GM12865 (cell line): Measurements from ENCODE around the gene SERPINB4.
"Not testable (repeated sequence)": the region's sequence is repeated elsewhere in the genome, so short reads cannot be mapped to it uniquely, and the experiment has no call there.

Experiments
- DNase-seq: peaks from one replicate; pipeline ENCODE4 v3.0.0; 2010; ENCODE audit warnings: low read depth
- H3K4me3 ChIP-seq: 2 replicates; pipeline ENCODE4 v1.5.1; 2011; ENCODE audit warnings: mild to moderate bottlenecking, low read depth, low read length, control low read depth
- TF ChIP-seq, protein P1 (sequence below): IDR thresholded peaks from 2 replicates; pipeline ENCODE4 v1.5.1; 2011; ENCODE audit warnings: low read length, control low read depth, low read depth, inconsistent platforms; ENCODE audit not compliant: insufficient read depth; ENCODE audit errors: missing control alignments

Gene SERPINB4

DNA sequence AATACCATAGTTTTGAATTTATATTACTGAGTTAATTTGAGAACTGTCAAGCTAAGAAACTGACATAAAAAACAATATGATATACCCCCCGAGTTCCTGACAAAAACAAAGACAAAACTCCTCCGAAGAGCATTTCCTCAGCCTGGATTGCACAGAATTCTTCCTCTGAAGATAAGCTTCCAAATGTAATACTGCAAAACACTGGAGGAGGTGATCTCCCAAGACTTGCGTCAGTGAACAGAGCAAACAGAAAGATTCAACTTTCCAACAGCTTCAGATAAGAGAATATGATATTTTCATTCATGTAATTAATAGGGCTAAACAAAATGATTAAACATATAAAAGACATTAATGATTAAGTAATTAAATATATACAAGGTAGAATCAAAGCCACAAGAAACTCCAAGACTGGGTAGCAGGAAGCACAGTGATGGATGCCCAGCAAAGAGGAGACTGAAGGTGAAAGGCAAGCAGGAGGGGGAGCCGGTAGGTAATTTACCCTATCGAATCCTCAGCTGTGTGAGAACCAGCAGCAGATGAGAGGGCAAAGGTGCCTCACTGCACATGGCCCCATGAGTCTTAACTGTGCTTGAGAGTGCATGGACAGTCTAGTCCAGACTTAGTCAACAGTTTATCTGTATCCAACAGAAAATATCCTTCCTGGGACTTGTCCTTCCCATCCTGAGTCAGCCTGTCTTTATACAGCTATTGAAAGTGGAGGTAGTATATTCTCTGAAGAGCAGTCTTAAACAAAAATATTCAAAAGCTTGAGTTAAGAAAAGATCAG, 36.0 kb upstream of the SERPINB4 start:
- no peak overlapping the region for H3K4me3 ChIP-seq
- TF ChIP-seq, protein P1, sequence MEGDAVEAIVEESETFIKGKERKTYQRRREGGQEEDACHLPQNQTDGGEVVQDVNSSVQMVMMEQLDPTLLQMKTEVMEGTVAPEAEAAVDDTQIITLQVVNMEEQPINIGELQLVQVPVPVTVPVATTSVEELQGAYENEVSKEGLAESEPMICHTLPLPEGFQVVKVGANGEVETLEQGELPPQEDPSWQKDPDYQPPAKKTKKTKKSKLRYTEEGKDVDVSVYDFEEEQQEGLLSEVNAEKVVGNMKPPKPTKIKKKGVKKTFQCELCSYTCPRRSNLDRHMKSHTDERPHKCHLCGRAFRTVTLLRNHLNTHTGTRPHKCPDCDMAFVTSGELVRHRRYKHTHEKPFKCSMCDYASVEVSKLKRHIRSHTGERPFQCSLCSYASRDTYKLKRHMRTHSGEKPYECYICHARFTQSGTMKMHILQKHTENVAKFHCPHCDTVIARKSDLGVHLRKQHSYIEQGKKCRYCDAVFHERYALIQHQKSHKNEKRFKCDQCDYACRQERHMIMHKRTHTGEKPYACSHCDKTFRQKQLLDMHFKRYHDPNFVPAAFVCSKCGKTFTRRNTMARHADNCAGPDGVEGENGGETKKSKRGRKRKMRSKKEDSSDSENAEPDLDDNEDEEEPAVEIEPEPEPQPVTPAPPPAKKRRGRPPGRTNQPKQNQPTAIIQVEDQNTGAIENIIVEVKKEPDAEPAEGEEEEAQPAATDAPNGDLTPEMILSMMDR = no peak
- no peak for DNase-seq

DNA sequence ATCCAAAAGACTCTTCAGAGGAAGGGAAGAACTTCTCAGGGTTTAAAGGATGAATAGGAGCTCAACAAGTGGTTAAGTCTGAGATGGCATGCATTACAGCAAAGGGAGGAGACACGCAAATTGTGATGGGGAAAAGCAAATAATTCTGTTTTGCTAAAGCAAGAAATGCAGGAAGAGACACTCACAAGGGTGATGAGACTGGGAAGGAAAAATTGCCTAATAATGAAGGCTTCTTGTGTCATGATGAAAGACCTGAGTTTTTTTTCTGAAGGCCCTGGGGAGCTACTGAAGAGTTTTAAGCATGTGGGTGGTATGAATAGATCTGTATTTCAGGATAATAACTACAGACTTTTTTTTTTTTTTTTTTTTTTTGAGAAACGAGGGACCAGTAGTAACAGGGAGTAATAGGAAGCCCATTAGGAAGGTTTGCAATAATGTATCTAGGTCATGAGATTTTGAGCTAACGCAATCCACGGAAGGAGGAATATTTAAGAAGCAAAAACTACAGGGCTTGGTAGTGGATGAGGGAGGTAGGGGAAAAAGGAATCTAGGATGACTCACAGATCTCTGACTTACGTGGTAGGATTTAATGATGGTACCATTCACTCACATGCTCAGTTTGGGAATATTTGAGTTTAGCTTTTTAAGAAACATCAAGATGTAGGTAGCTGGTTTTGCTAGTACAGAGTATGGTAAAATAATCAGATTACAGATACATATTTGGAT, 33.6 kb upstream of the SERPINB4 start:
- no peak overlapping the region for H3K4me3 ChIP-seq
- TF ChIP-seq, protein P1 = no peak
- no peak for DNase-seq

DNA sequence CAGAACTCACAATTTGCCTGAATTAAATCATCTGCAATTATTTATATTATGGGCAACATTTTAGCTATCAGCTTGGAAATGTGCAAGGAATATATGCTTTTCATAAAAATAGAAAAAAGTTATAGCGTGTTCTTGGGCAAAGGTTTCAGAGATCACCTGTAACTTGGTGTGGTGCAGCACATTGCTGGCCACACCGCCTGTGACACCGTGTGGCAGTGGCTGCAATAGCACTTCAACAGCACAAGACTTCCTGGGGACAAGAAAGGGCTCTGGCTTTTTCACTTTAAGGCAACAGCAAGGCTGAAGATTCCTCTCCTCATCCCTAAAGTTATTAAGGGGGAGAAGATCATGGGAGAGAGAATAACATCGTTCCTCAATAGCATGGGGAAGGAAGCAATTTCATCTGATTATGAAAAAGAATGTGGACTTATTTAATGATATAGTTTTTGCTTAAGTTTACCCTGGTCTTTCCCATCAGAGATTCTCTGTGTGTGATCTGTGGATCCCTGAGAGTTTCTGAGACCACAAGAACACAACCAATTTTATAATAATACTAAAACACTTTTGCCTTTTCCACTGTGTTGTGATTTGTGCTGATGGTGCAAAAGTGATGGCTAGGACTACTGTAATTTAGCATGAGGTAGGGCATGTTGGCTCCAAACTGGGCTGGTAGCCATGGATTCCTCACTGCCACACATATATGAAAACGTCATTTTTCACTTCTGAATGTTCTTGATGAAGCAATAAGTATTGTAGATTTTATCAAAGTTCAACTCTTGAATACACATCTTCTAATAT, 32.7 kb upstream of the SERPINB4 start:
- TF ChIP-seq, protein P1 = peak; percentile 65
- H3K4me3 ChIP-seq = no peak overlapping the region
- DNase-seq = peak; percentile 48

DNA sequence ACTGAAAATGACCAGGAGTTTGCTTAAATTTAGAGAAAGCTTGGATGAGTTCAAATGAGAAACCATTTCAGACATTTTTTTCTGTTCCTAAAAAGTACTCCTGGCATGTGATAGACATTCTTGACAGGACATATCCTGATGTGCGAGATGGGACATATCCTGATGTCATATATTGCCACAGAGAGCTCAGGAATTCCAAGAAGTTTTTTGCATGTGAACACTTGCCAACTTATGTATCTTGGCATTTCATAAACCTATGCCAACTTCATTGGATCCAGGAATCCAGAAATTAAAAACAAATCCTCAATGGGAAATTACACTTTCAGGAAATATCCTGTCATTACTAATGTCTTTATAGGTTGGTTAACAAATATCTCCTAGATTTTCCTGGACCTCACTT, 20.5 kb upstream of the SERPINB4 start:
- H3K4me3 ChIP-seq = no peak overlapping the region
- TF ChIP-seq, protein P1 = no peak
- no peak for DNase-seq

DNA sequence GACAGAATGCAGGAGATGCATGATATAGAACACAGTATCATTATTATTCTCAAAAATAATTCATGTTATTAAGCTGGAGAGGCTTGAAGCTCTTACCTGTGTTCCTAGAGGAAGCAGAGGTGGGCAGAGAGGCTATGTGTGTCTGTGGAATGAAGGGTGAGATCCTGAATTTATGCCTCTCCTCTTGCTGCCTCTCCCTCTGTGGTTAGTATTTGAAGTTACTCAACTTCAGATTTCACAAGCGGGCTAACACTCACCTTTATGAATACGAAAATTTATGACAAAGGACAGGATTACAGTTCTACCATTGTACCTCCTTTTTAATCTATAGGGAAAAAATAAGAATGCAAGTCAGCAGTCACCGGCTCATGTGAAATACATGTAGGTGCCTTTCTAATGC, 17.7 kb upstream of the SERPINB4 start, which contains the start of gene SERPINB3:
TSS of gene SERPINB3 (minus strand) at position 144 of the 400 bp plus-strand sequence. CDS start 677 bp downstream, outside the sequence.
- not testable (repeated sequence) for DNase-seq

DNA sequence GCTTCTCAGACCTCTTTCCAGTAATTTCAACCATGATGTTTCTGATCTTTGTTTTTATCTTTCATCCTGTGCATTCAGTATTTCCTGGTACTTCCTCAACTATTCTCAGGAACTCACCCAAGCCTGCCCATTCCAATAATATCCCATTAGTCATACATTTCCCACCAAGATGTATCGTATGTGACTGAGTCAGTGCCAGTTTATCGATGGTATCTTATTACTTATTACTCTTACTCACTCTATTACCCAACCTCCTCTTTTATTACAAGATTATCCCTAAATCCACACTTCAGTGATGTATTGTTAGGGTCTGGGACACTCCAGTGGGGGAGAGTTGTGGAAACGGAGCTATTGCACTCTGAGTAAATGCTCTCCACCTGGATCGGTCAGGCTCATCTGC, 14.9 kb upstream of the SERPINB4 start:
- DNase-seq, H3K4me3 ChIP-seq: not testable (repeated sequence)

More for the DNA sequence above, 17.7 kb upstream of the SERPINB4 start, which contains the start of gene SERPINB3:
- not testable (repeated sequence) for H3K4me3 ChIP-seq

DNA sequence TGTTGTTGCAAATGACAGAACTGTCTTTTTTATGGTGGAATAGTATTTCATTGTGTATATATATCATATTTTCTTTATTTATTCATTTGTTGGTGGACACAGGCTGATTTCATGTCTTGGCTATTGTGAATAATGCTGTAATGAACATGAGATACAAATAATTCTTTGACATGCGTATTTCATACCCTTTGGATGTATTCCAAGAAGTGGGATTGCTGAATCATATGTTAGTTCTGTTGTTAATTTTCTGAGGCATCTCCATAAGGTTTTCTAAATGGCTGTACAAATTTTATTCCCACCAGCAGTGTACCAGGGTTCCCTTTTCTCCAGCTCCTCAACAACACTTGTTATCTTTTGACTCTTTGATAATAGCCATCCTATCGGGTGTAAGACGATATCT, 6.2 kb upstream of the SERPINB4 start:
- not testable (repeated sequence) for DNase-seq, H3K4me3 ChIP-seq

DNA sequence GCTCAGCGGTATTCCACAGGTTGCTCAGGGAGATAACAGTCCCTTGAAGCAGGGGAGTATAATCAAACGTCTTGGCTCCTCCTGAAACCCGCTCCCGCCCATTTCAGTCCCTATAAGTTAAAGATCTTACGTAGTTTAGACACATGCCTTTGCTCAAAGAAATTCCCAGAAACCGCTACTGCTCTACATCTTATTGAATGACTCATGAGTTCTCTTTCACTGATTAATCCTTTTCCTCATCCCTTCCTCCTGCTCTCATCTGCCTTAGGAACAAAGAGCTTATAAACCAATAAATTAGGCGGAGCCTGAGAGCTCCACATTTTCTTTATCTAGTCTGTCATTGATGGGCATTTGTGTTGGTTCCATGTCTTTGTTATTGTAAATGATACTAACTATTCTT, 4.2 kb upstream of the SERPINB4 start:
- no peak for DNase-seq
- TF ChIP-seq, protein P1 = no peak
- no peak overlapping the region for H3K4me3 ChIP-seq
